Caco-2 (cell line): Measurements from ENCODE around the gene CADPS. TPM values are rescaled to one million over a fixed set of nuclear protein-coding genes. Genes with fewer than 3 reads are reported as not detected.

Experiments
- BruUV-seq: library from RNA; stranded (reverse); fragments of 400-500 nt; replicated peaks from 2 replicates; lab custom pipeline; 2021; lab: Mats Ljungman, UMichigan
- CTCF ChIA-PET: fragments of 300-600 bp; sonication (Branson Sonifier 250); formaldehyde crosslinking; loops from one replicate; lab custom pipeline; 2022; ENCODE audit warnings: antibody characterized with exemption; lab: Charles Lee
- POLR2A ChIA-PET: fragments of 300-600 bp; sonication (Branson Sonifier 250); formaldehyde crosslinking; loops from one replicate; lab custom pipeline; 2022; ENCODE audit warnings: antibody characterized with exemption; lab: Charles Lee
- DNase-seq, 2 experiments: peaks; one replicate each; pipeline versions ENCODE4 v3.0.0 to v3.0.0-alpha.2; 2020 to 2022
- H3K27me3 ChIP-seq: replicated peaks from 2 replicates; pipeline ENCODE4 v1.6.0; 2011; ENCODE audit warnings: low read length; ENCODE audit not compliant: control insufficient read depth, insufficient read depth
- H3K36me3 ChIP-seq: 2 replicates; pipeline ENCODE4 v1.5.1; 2011; ENCODE audit warnings: low read length; ENCODE audit not compliant: control insufficient read depth, insufficient read depth
- H3K4me1 ChIP-seq: fragments of 250-450 bp; sonication (Bioruptor Pico); 2 replicates; pipeline ENCODE4 v1.5.1; 2020; ENCODE audit warnings: mild to moderate bottlenecking
- H3K4me3 ChIP-seq: 2 replicates; pipeline ENCODE4 v1.5.1; 2011; ENCODE audit warnings: low read depth, mild to moderate bottlenecking, control low read depth, low read length
- H3K9me3 ChIP-seq: fragments of 250-450 bp; sonication (Bioruptor Pico); 2 replicates; pipeline ENCODE4 v1.5.1; 2020; ENCODE audit warnings: mild to moderate bottlenecking, moderate library complexity
- H3K27ac Mint-ChIP-seq: one replicate; pipeline ENCODE4 v1.8.0; 2022; ENCODE audit warnings: mixed read lengths; ENCODE audit not compliant: unreplicated experiment
- H3K27me3 Mint-ChIP-seq: one replicate; pipeline ENCODE4 v1.8.0; 2022; ENCODE audit warnings: mixed read lengths; ENCODE audit not compliant: insufficient read depth, unreplicated experiment
- H3K36me3 Mint-ChIP-seq: one replicate; pipeline ENCODE4 v1.8.0; 2022; ENCODE audit warnings: mild to moderate bottlenecking, mixed read lengths; ENCODE audit not compliant: insufficient read depth, unreplicated experiment
- H3K4me1 Mint-ChIP-seq: one replicate; pipeline ENCODE4 v1.8.0; 2022; ENCODE audit warnings: low read depth, mixed read lengths; ENCODE audit not compliant: unreplicated experiment
- H3K4me3 Mint-ChIP-seq: one replicate; pipeline ENCODE4 v1.8.0; 2022; ENCODE audit warnings: mild to moderate bottlenecking, moderate library complexity, mixed read lengths; ENCODE audit not compliant: unreplicated experiment
- H3K9me3 Mint-ChIP-seq: one replicate; pipeline ENCODE4 v1.8.0; 2022; ENCODE audit warnings: mixed read lengths; ENCODE audit not compliant: unreplicated experiment
- intact Hi-C: fragments of 100-400 bp; cut with micrococcal nuclease; formaldehyde crosslinking; loops from one replicate; pipeline ENCODE4 v1.10.0; 2022; ENCODE audit not compliant: unreplicated experiment
- total RNA-seq: library from RNA; stranded (reverse); gene quantifications from 2 replicates; pipeline ENCODE4 v1.2.3, GENCODE V29; 2022
- TF ChIP-seq, protein P1 (sequence below), 2 experiments: fragments of 200-600 bp in 1 of 2; IDR thresholded peaks; 1 replicate in 1 of 2; 2 replicates in 1 of 2; pipeline versions ENCODE4 v1.5.1 to v1.8.0; 2011 to 2022; ENCODE audit warnings: antibody characterized with exemption in 1 of 2, control low read depth in 1 of 2, inconsistent platforms in 1 of 2, low read depth in 1 of 2, low read length in 1 of 2, mild to moderate bottlenecking in 1 of 2, moderate library complexity in 1 of 2; ENCODE audit not compliant: insufficient read depth in 1 of 2, severe bottlenecking in 1 of 2, unreplicated experiment in 1 of 2

The CADPS gene
- total RNA-seq, 1 experiment from 2014 or later, result not detected

DNA sequence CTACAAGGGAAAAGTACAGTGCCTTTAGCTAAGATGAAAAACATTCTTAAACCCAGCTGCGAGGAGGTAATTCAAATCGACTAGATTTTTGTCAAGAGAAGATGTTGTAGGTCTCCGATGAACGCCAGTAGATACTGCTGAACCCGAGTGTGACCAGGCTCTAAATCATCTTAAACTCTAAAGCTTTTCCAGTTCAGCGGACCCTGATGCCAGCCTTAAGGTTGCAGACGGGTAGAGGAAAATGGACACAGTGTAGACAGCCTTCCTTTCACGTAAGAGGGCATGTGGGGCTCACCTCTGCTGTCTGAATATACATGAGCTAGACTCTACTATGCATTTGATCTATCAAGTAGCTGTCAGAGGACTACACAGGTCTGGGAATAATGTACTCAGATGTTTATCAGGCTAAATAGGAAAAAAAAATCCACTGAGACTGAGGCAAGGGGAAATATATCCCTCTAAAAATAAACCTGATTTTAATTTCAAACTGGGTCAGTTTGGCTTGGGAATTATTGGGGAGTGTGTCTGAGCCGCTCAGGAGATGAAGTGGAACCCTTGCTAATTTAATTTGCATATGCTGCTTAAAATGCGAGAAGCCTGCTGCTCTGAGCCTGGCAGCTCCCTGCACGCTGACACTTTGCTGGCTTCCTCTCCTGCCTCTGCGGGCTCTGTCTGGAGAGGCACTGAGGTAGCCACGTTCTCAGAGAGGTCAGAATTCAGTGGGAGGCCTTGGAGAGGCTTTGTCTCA is 151.9 kb downstream of the CADPS start:
- Mint-ChIP-seq H3K4me3 (no peak overlapping the region), H3K27me3 (peaks cover 4% of the 10 kb centered on the region), H3K9me3 (no peaks in the 10 kb centered on the region), H3K4me1 (no peaks in the 10 kb centered on the region), H3K27ac (no peak overlapping the region), H3K36me3 (no peaks in the 10 kb centered on the region)
- CTCF ChIA-PET, result no interaction called here
- DNase-seq, result no peak
- TF ChIP-seq, protein P1, sequence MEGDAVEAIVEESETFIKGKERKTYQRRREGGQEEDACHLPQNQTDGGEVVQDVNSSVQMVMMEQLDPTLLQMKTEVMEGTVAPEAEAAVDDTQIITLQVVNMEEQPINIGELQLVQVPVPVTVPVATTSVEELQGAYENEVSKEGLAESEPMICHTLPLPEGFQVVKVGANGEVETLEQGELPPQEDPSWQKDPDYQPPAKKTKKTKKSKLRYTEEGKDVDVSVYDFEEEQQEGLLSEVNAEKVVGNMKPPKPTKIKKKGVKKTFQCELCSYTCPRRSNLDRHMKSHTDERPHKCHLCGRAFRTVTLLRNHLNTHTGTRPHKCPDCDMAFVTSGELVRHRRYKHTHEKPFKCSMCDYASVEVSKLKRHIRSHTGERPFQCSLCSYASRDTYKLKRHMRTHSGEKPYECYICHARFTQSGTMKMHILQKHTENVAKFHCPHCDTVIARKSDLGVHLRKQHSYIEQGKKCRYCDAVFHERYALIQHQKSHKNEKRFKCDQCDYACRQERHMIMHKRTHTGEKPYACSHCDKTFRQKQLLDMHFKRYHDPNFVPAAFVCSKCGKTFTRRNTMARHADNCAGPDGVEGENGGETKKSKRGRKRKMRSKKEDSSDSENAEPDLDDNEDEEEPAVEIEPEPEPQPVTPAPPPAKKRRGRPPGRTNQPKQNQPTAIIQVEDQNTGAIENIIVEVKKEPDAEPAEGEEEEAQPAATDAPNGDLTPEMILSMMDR (IDR thresholded peaks at IDR 0.05; ENCODE audit: insufficient read depth in 1 of 2, low read depth in 1 of 2, low read length in 1 of 2, severe bottlenecking in 1 of 2, unreplicated experiment in 1 of 2), result no peak
- H3K27me3 ChIP-seq, result no peaks in the 10 kb centered on the region; the same call in 1 of the 2 replicates
- no peaks in the 10 kb centered on the region for H3K9me3 ChIP-seq
- POLR2A ChIA-PET, result no interaction called here
- no peaks in the 10 kb centered on the region for H3K4me1 ChIP-seq
- BruUV-seq, result no TSS peak
- no peak overlapping the region for H3K4me3 ChIP-seq
- no peaks in the 10 kb centered on the region for H3K36me3 ChIP-seq
- intact Hi-C loops, result no loop called here

DNA sequence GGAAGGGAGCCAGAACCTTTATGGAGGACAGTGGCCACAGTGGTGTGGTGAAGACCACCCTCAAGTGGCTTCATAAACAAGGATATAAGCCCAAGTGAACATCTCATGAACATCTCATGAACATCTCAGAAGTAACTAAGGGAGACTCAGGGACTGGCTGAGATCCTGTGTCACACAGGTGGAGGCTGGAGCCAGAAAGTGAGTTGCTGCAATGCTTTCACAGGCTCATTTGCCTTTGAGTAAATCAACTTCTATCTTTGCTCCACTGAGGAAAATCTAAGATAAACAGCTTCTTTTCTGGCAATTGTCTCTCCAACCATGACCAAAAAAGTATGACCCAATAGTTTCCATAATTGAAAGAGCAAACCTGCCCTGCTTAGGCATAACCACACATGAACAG is 152.9 kb downstream of the CADPS start:
- no peak for DNase-seq
- Histone ChIP-seq H3K9me3 (no peaks in the 10 kb centered on the region), H3K4me1 (no peaks in the 10 kb centered on the region), H3K4me3 (no peak overlapping the region), H3K36me3 (no peaks in the 10 kb centered on the region), H3K27me3 (no peaks in the 10 kb centered on the region; the same call in 1 of the 2 replicates)
- no peak overlapping the region for H3K4me3 Mint-ChIP-seq
- ChIA-PET POLR2A (no interaction called here), CTCF (no interaction called here)
- peaks cover 10% of the 10 kb centered on the region for H3K27me3 Mint-ChIP-seq
- intact Hi-C loops, result no loop called here
- no peaks in the 10 kb centered on the region for H3K36me3 Mint-ChIP-seq
- H3K9me3 Mint-ChIP-seq, result peaks cover 5% of the 10 kb centered on the region
- no TSS peak for BruUV-seq
- no peaks in the 10 kb centered on the region for H3K4me1 Mint-ChIP-seq
- TF ChIP-seq, protein P1 (IDR thresholded peaks at IDR 0.05; ENCODE audit: insufficient read depth in 1 of 2, low read depth in 1 of 2, low read length in 1 of 2, severe bottlenecking in 1 of 2, unreplicated experiment in 1 of 2), result no peak
- no peak overlapping the region for H3K27ac Mint-ChIP-seq

DNA sequence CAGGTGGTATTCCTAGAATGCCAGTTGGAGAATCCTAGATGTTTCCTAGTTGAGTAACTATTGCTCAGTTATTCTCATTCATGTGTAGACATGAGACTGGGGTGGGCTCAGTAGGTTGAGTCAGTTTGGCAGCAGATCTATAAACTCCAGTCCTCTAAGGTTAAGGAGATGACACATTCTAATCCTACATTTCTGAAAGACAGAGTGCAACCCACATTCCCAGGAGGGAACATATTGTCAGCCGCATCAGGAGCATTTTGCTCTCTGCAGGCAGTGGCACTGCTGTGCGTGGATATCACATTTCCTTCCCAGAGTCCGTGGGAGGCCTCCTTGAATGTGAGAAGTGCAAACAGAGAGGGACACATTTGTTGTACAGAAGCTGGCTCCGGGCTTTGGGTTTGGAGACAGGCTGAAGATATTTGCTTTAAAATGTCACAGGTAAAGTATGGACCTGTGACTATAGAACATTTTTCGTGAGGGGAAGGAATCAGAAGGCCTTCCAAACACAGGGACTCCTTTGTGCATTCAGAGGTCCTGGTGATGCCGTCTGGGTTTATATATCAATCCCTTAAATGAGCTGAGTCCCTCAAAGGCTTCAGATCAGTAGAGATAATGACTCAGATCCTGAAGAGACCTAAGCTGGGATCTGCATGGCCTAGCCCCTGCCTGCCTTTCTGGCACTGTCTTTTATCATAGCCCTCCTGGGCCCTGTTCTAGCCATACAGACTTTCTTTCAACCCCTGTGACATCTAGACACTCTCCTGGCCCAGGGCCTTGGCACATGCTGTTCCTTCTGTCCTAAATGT is 156.5 kb downstream of the CADPS start:
- no peaks in the 10 kb centered on the region for H3K36me3 Mint-ChIP-seq
- ChIA-PET CTCF (no interaction called here), POLR2A (no interaction called here)
- no peak for DNase-seq
- H3K9me3 ChIP-seq, result no peaks in the 10 kb centered on the region
- no peaks in the 10 kb centered on the region for H3K4me1 Mint-ChIP-seq
- BruUV-seq, result no TSS peak
- H3K4me3 ChIP-seq, result no peak overlapping the region
- no peaks in the 10 kb centered on the region for H3K36me3 ChIP-seq
- intact Hi-C loops, result no loop called here
- H3K27me3 Mint-ChIP-seq, result peaks cover 6% of the 10 kb centered on the region
- TF ChIP-seq, protein P1 (IDR thresholded peaks at IDR 0.05; ENCODE audit: insufficient read depth in 1 of 2, low read depth in 1 of 2, low read length in 1 of 2, severe bottlenecking in 1 of 2, unreplicated experiment in 1 of 2), result no peak
- no peak overlapping the region for H3K27ac Mint-ChIP-seq
- peaks cover 6% of the 10 kb centered on the region for H3K9me3 Mint-ChIP-seq
- no peaks in the 10 kb centered on the region for H3K27me3 ChIP-seq
- no peaks in the 10 kb centered on the region for H3K4me1 ChIP-seq
- no peak overlapping the region for H3K4me3 Mint-ChIP-seq
